H1 (cell line): Measurements from ENCODE around the gene CADM1. TPM values are rescaled to one million over a fixed set of nuclear protein-coding genes. Genes with fewer than 3 reads are reported as not detected.

Experiments used
- CTCF ChIA-PET: fragments of 300-600 bp; sonication (Branson Sonifier 250); formaldehyde crosslinking; loops from one replicate; lab custom pipeline; 2021; ENCODE audit not compliant: partially characterized antibody; lab: Charles Lee
- POLR2A ChIA-PET: fragments of 300-600 bp; sonication (Branson Sonifier 250); formaldehyde crosslinking; loops from one replicate; lab custom pipeline; 2021; ENCODE audit warnings: inconsistent platforms; ENCODE audit not compliant: partially characterized antibody; lab: Charles Lee
- DNase-seq, 2 experiments: peaks; one replicate each; pipeline versions ENCODE4 v3.0.0 to v3.0.0-alpha.2; 2010 to 2022; ENCODE audit warnings: low spot score in 2 of 2, low read depth in 1 of 2, mixed read lengths in 1 of 2
- FAIRE-seq: peaks from 2 replicates; lab custom pipeline; 2011; peaks lifted over from hg19 to GRCh38; lab: Jason Lieb, UNC
- H2AFZ ChIP-seq: 2 replicates; pipeline ENCODE4 v1.8.1; 2012; ENCODE audit warnings: low read length, inconsistent platforms
- H2AK5ac ChIP-seq: 2 replicates; pipeline ENCODE4 v1.6.1; 2013; ENCODE audit warnings: low read depth, low read length
- H2BK120ac ChIP-seq: replicated peaks from 2 replicates; pipeline ENCODE3; 2013; ENCODE audit warnings: low read depth, low read length, inconsistent platforms
- H2BK12ac ChIP-seq: 2 replicates; pipeline ENCODE4 v1.6.1; 2013; ENCODE audit warnings: low read depth, low read length
- H2BK15ac ChIP-seq: 2 replicates; pipeline ENCODE4 v1.6.1; 2013; ENCODE audit warnings: low read length
- H2BK20ac ChIP-seq: 2 replicates; pipeline ENCODE4 v1.6.1; 2013; ENCODE audit warnings: low read length
- H2BK5ac ChIP-seq: 2 replicates; pipeline ENCODE4 v1.6.1; 2013; ENCODE audit warnings: low read depth, low read length
- H3K14ac ChIP-seq: 2 replicates; pipeline ENCODE4 v1.6.1; 2013; ENCODE audit warnings: inconsistent platforms; ENCODE audit not compliant: insufficient read length
- H3K18ac ChIP-seq: 2 replicates; pipeline ENCODE4 v1.6.1; 2013; ENCODE audit warnings: low read length; ENCODE audit errors: extremely low read depth
- H3K23ac ChIP-seq: 2 replicates; pipeline ENCODE4 v1.6.1; 2013; ENCODE audit warnings: inconsistent platforms; ENCODE audit not compliant: insufficient read length
- H3K23me2 ChIP-seq: 2 replicates; pipeline ENCODE4 v1.6.1; 2013; ENCODE audit warnings: low read depth, low read length
- H3K27ac ChIP-seq: 2 replicates; pipeline ENCODE4 v1.6.1; 2011; ENCODE audit warnings: low read depth, low read length, inconsistent platforms
- H3K27me3 ChIP-seq, 4 experiments: replicated peaks in 1 of 4; 1 replicate in 1 of 4; 2 replicates in 3 of 4; pipeline versions ENCODE4 v1.6.1 to v1.8.1; 2011 to 2013; ENCODE audit warnings: low read length in 3 of 4, mild to moderate bottlenecking in 3 of 4, inconsistent platforms in 2 of 4, mixed read lengths in 2 of 4, moderate library complexity in 1 of 4; ENCODE audit not compliant: control insufficient read depth in 3 of 4, insufficient read depth in 3 of 4; ENCODE audit errors: extremely low read depth in 1 of 4
- H3K36me3 ChIP-seq, 4 experiments: 2 replicates each; pipeline versions ENCODE4 v1.6.1 to v1.8.1; 2011 to 2013; ENCODE audit warnings: mild to moderate bottlenecking in 4 of 4, low read length in 3 of 4, moderate library complexity in 2 of 4, control low read depth in 1 of 4, inconsistent platforms in 1 of 4; ENCODE audit not compliant: insufficient read depth in 4 of 4, control insufficient read depth in 2 of 4
- H3K4ac ChIP-seq: replicated peaks from 2 replicates; pipeline ENCODE3; 2013; ENCODE audit warnings: low read length, low read depth, mixed read lengths, inconsistent platforms; ENCODE audit not compliant: insufficient read length
- H3K4me1 ChIP-seq, 4 experiments: replicated peaks in 1 of 4; 1 replicate in 1 of 4; 2 replicates in 3 of 4; pipeline versions ENCODE4 v1.6.1 to v1.8.1; 2011 to 2013; ENCODE audit warnings: low read length in 3 of 4, inconsistent platforms in 2 of 4, mixed read lengths in 1 of 4; ENCODE audit not compliant: insufficient read depth in 4 of 4, control insufficient read depth in 3 of 4
- H3K4me2 ChIP-seq, 2 experiments: 2 replicates each; pipeline versions ENCODE4 v1.6.1 to v1.8.1; 2011 to 2013; ENCODE audit warnings: low read depth in 2 of 2, low read length in 2 of 2, control low read depth in 1 of 2, inconsistent platforms in 1 of 2, mild to moderate bottlenecking in 1 of 2; ENCODE audit not compliant: insufficient read depth in 1 of 2
- H3K4me3 ChIP-seq, 4 experiments: fragments of 200-600, 300-600 bp in 1 of 4; sonication (generic), shearing (Covaris generic), sonication (Bioruptor Twin) in 1 of 4; 2 replicates each; pipeline versions ENCODE4 v1.5.1 to v1.8.1; 2011 to 2016; ENCODE audit warnings: low read length in 4 of 4, low read depth in 3 of 4, control low read depth in 2 of 4, inconsistent platforms in 2 of 4, mild to moderate bottlenecking in 2 of 4, mixed read lengths in 1 of 4, moderate library complexity in 1 of 4; ENCODE audit not compliant: insufficient read depth in 2 of 4; ENCODE audit errors: extremely low read depth in 1 of 4
- H3K56ac ChIP-seq: replicated peaks from 2 replicates; pipeline ENCODE3; 2013; ENCODE audit warnings: low read depth, mild to moderate bottlenecking, mixed read lengths, low read length, inconsistent platforms; ENCODE audit not compliant: insufficient read length
- H3K79me1 ChIP-seq: 2 replicates; pipeline ENCODE4 v1.6.1; 2013; ENCODE audit warnings: low read depth, low read length, control low read depth
- H3K79me2 ChIP-seq, 2 experiments: 2 replicates each; pipeline versions ENCODE4 v1.6.1 to v1.8.1; 2012 to 2013; ENCODE audit warnings: low read length in 2 of 2, mild to moderate bottlenecking in 2 of 2, inconsistent platforms in 1 of 2; ENCODE audit not compliant: insufficient read depth in 2 of 2, control insufficient read depth in 1 of 2
- H3K9ac ChIP-seq, 4 experiments: replicated peaks in 1 of 4; 1 replicate in 1 of 4; 2 replicates in 3 of 4; pipeline versions ENCODE4 v1.6.1 to v1.8.1; 2011 to 2013; ENCODE audit warnings: low read depth in 3 of 4, low read length in 3 of 4, control low read depth in 2 of 4, mild to moderate bottlenecking in 2 of 4, moderate library complexity in 2 of 4, inconsistent platforms in 1 of 4; ENCODE audit errors: extremely low read depth in 1 of 4
- H3K9me3 ChIP-seq, 2 experiments: 2 replicates each; pipeline versions ENCODE4 v1.6.1 to v1.8.1; 2012 to 2013; ENCODE audit warnings: mild to moderate bottlenecking in 2 of 2, moderate library complexity in 2 of 2, control low read depth in 1 of 2, inconsistent platforms in 1 of 2, low read depth in 1 of 2, low read length in 1 of 2, mixed read lengths in 1 of 2; ENCODE audit not compliant: insufficient read depth in 2 of 2
- H4K20me1 ChIP-seq, 2 experiments: replicated peaks in 1 of 2; 2 replicates each; pipeline versions ENCODE3 to v1.8.1; 2011 to 2013; ENCODE audit warnings: inconsistent platforms in 2 of 2, low read length in 2 of 2, mild to moderate bottlenecking in 1 of 2; ENCODE audit not compliant: insufficient read depth in 2 of 2, control insufficient read depth in 1 of 2
- H4K5ac ChIP-seq: 2 replicates; pipeline ENCODE4 v1.6.1; 2013; ENCODE audit warnings: low read length, low read depth, mixed read lengths, inconsistent platforms; ENCODE audit not compliant: insufficient read length
- H4K8ac ChIP-seq: 2 replicates; pipeline ENCODE4 v1.8.0; 2013; ENCODE audit warnings: mild to moderate bottlenecking, moderate library complexity, low read length, inconsistent platforms; ENCODE audit not compliant: insufficient read depth; ENCODE audit errors: extremely low read depth
- H4K91ac ChIP-seq: replicated peaks from 2 replicates; pipeline ENCODE3; 2013; ENCODE audit warnings: low read length, mixed read lengths, inconsistent platforms; ENCODE audit not compliant: insufficient read length
- EZH2 ChIP-seq: fragments of 200-600 bp; sonication (generic); IDR thresholded peaks from 2 replicates; pipeline ENCODE4 v1.7.1; 2012; ENCODE audit warnings: low read depth, mild to moderate bottlenecking, moderate library complexity, low read length, inconsistent platforms; ENCODE audit not compliant: severe bottlenecking
- GABPA ChIP-seq: IDR thresholded peaks from 2 replicates; pipeline ENCODE4 v1.6.1; 2011; ENCODE audit warnings: mild to moderate bottlenecking, low read length, moderate library complexity, borderline replicate concordance; ENCODE audit not compliant: insufficient read depth
- HDAC6 ChIP-seq: IDR thresholded peaks from one replicate; pipeline ENCODE4 v1.7.1; 2012; ENCODE audit warnings: low read depth, mild to moderate bottlenecking, inconsistent platforms, low read length, moderate library complexity
- PHF8 ChIP-seq: fragments of 200-600 bp; sonication (generic); conservative IDR thresholded peaks from 2 replicates; pipeline ENCODE4 v1.7.1; 2012; ENCODE audit warnings: low read depth, mild to moderate bottlenecking, inconsistent platforms, low read length, moderate library complexity
- SAP30 ChIP-seq: fragments of 300-600 bp; sonication (generic); IDR thresholded peaks from 2 replicates; pipeline ENCODE4 v1.7.1; 2012; ENCODE audit warnings: low read length, moderate library complexity, mild to moderate bottlenecking, inconsistent platforms; ENCODE audit not compliant: insufficient read depth, insufficient replicate concordance
- SP2 ChIP-seq: IDR thresholded peaks from 2 replicates; pipeline ENCODE4 v1.6.1; 2012; ENCODE audit warnings: mild to moderate bottlenecking, low read length, inconsistent platforms
- TBP ChIP-seq: IDR thresholded peaks from 2 replicates; pipeline ENCODE4 v1.6.1; 2011; ENCODE audit warnings: low read depth, low read length, improper control_type of control experiment
- YY1 ChIP-seq: IDR thresholded peaks from 2 replicates; pipeline ENCODE4 v1.6.1; 2011; ENCODE audit warnings: low read depth, mild to moderate bottlenecking, low read length
- polyA plus RNA-seq, 7 experiments: library from polyadenylated mRNA; depleted of rRNA in 3 of 7; stranded (reverse) in 5 of 7; unstranded in 2 of 7; fragments of >200 nt in 5 of 7; fragments of 200-250 nt in 2 of 7; gene quantifications; 1 replicate in 5 of 7; 2 replicates in 1 of 7; 4 replicates in 1 of 7; pipeline versions ENCODE4 v1.2.1 to v1.2.3, GENCODE V29; 2011 to 2013; ENCODE audit warnings: missing spikeins in 2 of 7, mixed read lengths in 2 of 7
- total RNA-seq: library from RNA; stranded (reverse); fragmentation: NEBNext Ultra II Directional; extraction: Animal tissue kit (Norgen Biotek cat#: 25700); gene quantifications from 2 replicates; pipeline ENCODE4 v1.2.1, GENCODE V29; 2021

CADM1 gene
- total and polyA plus RNA-seq, 2 of the 8 experiments (the other 6 are each of a cell fraction or from before 2014, with no cell fraction given) = 8.3 to 25.3 TPM

DNA sequence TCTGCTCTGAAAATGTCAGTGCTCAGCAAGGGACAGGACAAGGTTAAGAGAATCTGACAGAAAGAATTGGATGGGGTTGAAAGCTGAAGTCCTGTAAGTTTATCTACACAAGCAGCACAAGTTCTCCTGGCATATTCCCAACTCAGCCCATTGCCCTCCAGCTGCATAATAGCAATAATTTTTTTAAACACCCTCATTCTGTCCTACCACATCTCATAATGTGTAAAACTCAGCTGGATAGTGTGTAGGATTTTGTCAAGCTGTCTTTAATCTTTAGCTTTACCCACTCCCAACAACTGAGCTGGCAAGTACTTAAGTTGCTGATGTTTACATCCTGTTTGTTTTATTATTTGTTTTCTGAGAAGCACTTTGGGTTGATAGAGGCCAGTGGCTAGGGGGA, 158.9 kb downstream of the CADM1 start:
- Histone ChIP-seq H3K9ac (no peak overlapping the region), H3K4me3 (no peak overlapping the region), H2BK15ac (no peak overlapping the region), H3K4me2 (no peak overlapping the region), H3K36me3 (no peaks in the 10 kb centered on the region), H3K4me1 (no peaks in the 10 kb centered on the region), H2BK20ac (no peak overlapping the region), H2AK5ac (no peak overlapping the region), H4K5ac (no peak overlapping the region), H4K91ac (no peak overlapping the region), H2AFZ (no peak overlapping the region), H4K20me1 (no peaks in the 10 kb centered on the region), H3K4ac (no peak overlapping the region), H3K9me3 (no peaks in the 10 kb centered on the region), H3K79me2 (no peaks in the 10 kb centered on the region), H3K23me2 (no peaks in the 10 kb centered on the region), H3K23ac (no peak overlapping the region), H2BK12ac (no peak overlapping the region), H3K27me3 (no peaks in the 10 kb centered on the region), H4K8ac (no peak overlapping the region), H3K79me1 (no peaks in the 10 kb centered on the region), H2BK5ac (no peak overlapping the region), H3K14ac (no peak overlapping the region), H3K56ac (no peak overlapping the region), H3K18ac (no peak overlapping the region), H2BK120ac (no peak overlapping the region), H3K27ac (no peak overlapping the region)
- DNase-seq (no peak), FAIRE-seq (no peak)
- no peak for TF ChIP-seq EZH2
- no peak for TF ChIP-seq YY1
- no peak for TF ChIP-seq HDAC6
- TF ChIP-seq TBP = no peak
- TF ChIP-seq SAP30 = no peak
- TF ChIP-seq SP2 = no peak
- no peak for TF ChIP-seq PHF8
- TF ChIP-seq GABPA = no peak
- POLR2A ChIA-PET = no interaction called here
- CTCF ChIA-PET = interaction anchor here (1.0 kb wide), 1 partner anchor 12 kb away, joined by 3 read pairs; no protein-coding TSS in a partner anchor
